MM.1S (cell line): ENCODE results near the gene LAMA4.

Experiments
- CTCF ChIP-seq: fragments of 300-600 bp; sonication (generic); IDR thresholded peaks from 2 replicates; pipeline ENCODE4 v1.5.1; 2016; ENCODE audit warnings: antibody characterized with exemption, low read length, mixed read lengths
- EZH2 ChIP-seq: fragments of 300-600 bp; sonication (generic); optimal IDR thresholded peaks from 2 replicates; pipeline ENCODE3; 2017; ENCODE audit warnings: low read depth, mild to moderate bottlenecking, antibody characterized with exemption, low read length, mixed read lengths

- TF ChIP-seq EZH2 (no peak), CTCF (no peak)
Measured at GRCh38 chr6:112181130-112181529, 73.2 kb downstream of the LAMA4 start.
